Spinal cord (tissue), 10 donors: ENCODE results near the gene RSBN1. TPM values are rescaled to one million over a fixed set of nuclear protein-coding genes. Genes with fewer than 3 reads are reported as not detected.
"Not testable (repeated sequence)": the region's sequence is repeated elsewhere in the genome, so short reads cannot be mapped to it uniquely, and the experiment has no call there.

Experiments used
- DNase-seq, 6 donors: peaks; one replicate each; pipeline versions ENCODE4 v3.0.0 to v3.0.0-alpha.2; 2013 to 2015; ENCODE audit warnings: low spot score in 6 of 6, low read depth in 4 of 6
- H3K27ac ChIP-seq: one replicate; pipeline ENCODE4 v1.5.1; 2013; ENCODE audit warnings: low read depth, low read length, control low read depth
- H3K27me3 ChIP-seq: one replicate; pipeline ENCODE4 v1.6.1; 2013; ENCODE audit warnings: low read length; ENCODE audit not compliant: control insufficient read depth, insufficient read depth
- H3K36me3 ChIP-seq: one replicate; pipeline ENCODE4 v1.6.1; 2013; ENCODE audit warnings: low read length; ENCODE audit not compliant: control insufficient read depth, insufficient read depth
- H3K4me1 ChIP-seq: one replicate; pipeline ENCODE4 v1.6.1; 2013; ENCODE audit warnings: low read length; ENCODE audit not compliant: control insufficient read depth, insufficient read depth
- H3K4me3 ChIP-seq: one replicate; pipeline ENCODE4 v1.5.1; 2013; ENCODE audit warnings: low read depth, low read length, control low read depth
- H3K9me3 ChIP-seq: one replicate; pipeline ENCODE4 v1.6.1; 2013; ENCODE audit warnings: low read length; ENCODE audit not compliant: control insufficient read depth, insufficient read depth
- WGBS: methylation state at CpG from one replicate; pipeline ENCODE4 v1.1.5; 2013; ENCODE audit warnings: missing lambda C conversion rate; ENCODE audit not compliant: insufficient coverage; 5-methylcytosine and 5-hydroxymethylcytosine counted together
- polyA plus RNA-seq, 2 donors: library from polyadenylated mRNA; unstranded; fragments of 120-200 nt; gene quantifications; one replicate each; pipeline ENCODE4 v1.2.1, GENCODE V29; 2013; ENCODE audit not compliant: insufficient read length in 2 of 2
- total RNA-seq, 2 donors: library from RNA; depleted of rRNA in 1 of 2; stranded (reverse); fragments of 120-200 nt in 1 of 2; fragments of >200 nt in 1 of 2; gene quantifications; one replicate each; pipeline versions ENCODE4 v1.2.3 to v1.2.4, GENCODE V29; 2013 to 2014
- donor health status: healthy.

RSBN1 gene
- total and polyA plus RNA-seq, 4 donors, result 17.4 to 33.5 (median 23.1) TPM

- H3K9me3 ChIP-seq, DNase-seq, H3K4me1 ChIP-seq, H3K27me3 ChIP-seq, H3K27ac ChIP-seq, H3K4me3 ChIP-seq: not testable (repeated sequence)
- H3K36me3 ChIP-seq, result peaks cover 13% of the 10 kb centered on the region
- WGBS, result 98% methylated on average over 5 of the region's 5 CpGs
Observed at GRCh38 chr1:113718621-113719020, 93.7 kb downstream of the RSBN1 start.

- not testable (repeated sequence) for H3K27ac ChIP-seq, H3K4me3 ChIP-seq, DNase-seq, H3K27me3 ChIP-seq, H3K4me1 ChIP-seq, H3K9me3 ChIP-seq
- no CpG with 5 or more reads among the region's 6 CpGs for whole genome bisulfite sequencing
- peaks cover 13% of the 10 kb centered on the region for H3K36me3 ChIP-seq
Observed at GRCh38 chr1:113717506-113717905, 94.8 kb downstream of the RSBN1 start.

- WGBS, result 89% methylated on average over 3 of the region's 3 CpGs
Observed at GRCh38 chr1:113714606-113715269, 97.5 kb downstream of the RSBN1 start.

More at GRCh38 chr1:113714606-113715269, 97.5 kb downstream of the RSBN1 start:
- Histone ChIP-seq H3K27ac (no peak overlapping the region), H3K27me3 (no peaks in the 10 kb centered on the region), H3K4me3 (no peak overlapping the region), H3K36me3 (peaks cover 13% of the 10 kb centered on the region), H3K4me1 (no peaks in the 10 kb centered on the region), H3K9me3 (no peaks in the 10 kb centered on the region)
- no peak for DNase-seq

Other genes with a start within 250 kb of the RSBN1 start
- 10 to 100 TPM; 24.8 to 25.5 TPM for gene PHTF1, start 53.0 kb downstream of the RSBN1 start, total RNA-seq
- 10 to 100 TPM; 25.8 to 28.5 TPM for gene PHTF1, start 53.0 kb downstream of the RSBN1 start, polyA plus RNA-seq
- gene PTPN22, start 59.2 kb upstream of the RSBN1 start, total RNA-seq, result 1 to 10 TPM in 1 of 2 donors, under 1 TPM in 1; 0.33 to 3.1 TPM
- gene PTPN22, start 59.2 kb upstream of the RSBN1 start, polyA plus RNA-seq, result under 1 TPM; 0.22 to 0.29 TPM
- under 1 TPM; 0.59 to 0.72 TPM for gene BCL2L15, start 75.1 kb upstream of the RSBN1 start, total RNA-seq
- 1 to 10 TPM; 1.1 to 2.0 TPM for gene BCL2L15, start 75.1 kb upstream of the RSBN1 start, polyA plus RNA-seq
- 10 to 100 TPM; 26.0 to 30.3 TPM for gene AP4B1, start 92.3 kb upstream of the RSBN1 start, total RNA-seq
- gene AP4B1, start 92.3 kb upstream of the RSBN1 start, polyA plus RNA-seq, result 10 to 100 TPM; 36.7 to 62.6 TPM
- 10 to 100 TPM in 1 of 2 donors, 1 to 10 TPM in 1; 5.7 to 11.4 TPM for gene DCLRE1B, start 92.8 kb upstream of the RSBN1 start, total RNA-seq
- gene DCLRE1B, start 92.8 kb upstream of the RSBN1 start, polyA plus RNA-seq, result 10 to 100 TPM; 12.1 to 12.9 TPM
- 10 to 100 TPM; 43.2 to 57.0 TPM for gene HIPK1, start 116.8 kb upstream of the RSBN1 start, total RNA-seq
- 10 to 100 TPM; 41.5 to 58.6 TPM for gene HIPK1, start 116.8 kb upstream of the RSBN1 start, polyA plus RNA-seq
- 100 to 1,000 TPM in 1 of 2 donors, 10 to 100 TPM in 1; 64.9 to 343 TPM for gene OLFML3, start 167.0 kb upstream of the RSBN1 start, total RNA-seq
- 10 to 100 TPM; 50.6 to 96.7 TPM for gene OLFML3, start 167.0 kb upstream of the RSBN1 start, polyA plus RNA-seq